T-cell (primary cell): Measurements from ENCODE around the gene SLC28A1. TPM values are rescaled to one million over a fixed set of nuclear protein-coding genes. Genes with fewer than 3 reads are reported as not detected.
"Not testable (repeated sequence)": the region's sequence is repeated elsewhere in the genome, so short reads cannot be mapped to it uniquely, and the experiment has no call there.

ENCODE experiments used
- ATAC-seq, 4 experiments: fragments of 200-7000 bp in 3 of 4; fragments of 150-1000 bp in 1 of 4; cut with Tn5 transposase; replicated peaks in 1 of 4; 1 replicate in 3 of 4; 2 replicates in 1 of 4; pipeline ENCODE4 v1.10.0; 2021; ENCODE audit warnings: moderate library complexity in 3 of 4, mild to moderate bottlenecking in 2 of 4, moderate number of reproducible peaks in 1 of 4
- CTCF ChIA-PET, 2 donors: fragments of 300-600 bp; sonication (Branson Sonifier 250); formaldehyde crosslinking; loops; one replicate each; lab custom pipeline; 2022; ENCODE audit warnings: antibody characterized with exemption in 2 of 2; lab: Charles Lee
- POLR2A ChIA-PET, 2 donors: fragments of 300-600 bp; sonication (Branson Sonifier 250); formaldehyde crosslinking; loops; one replicate each; lab custom pipeline; 2022; ENCODE audit warnings: antibody characterized with exemption in 2 of 2; lab: Charles Lee
- DNase-seq, 35 experiments: peaks; one replicate each; pipeline versions ENCODE4 v3.0.0 to v3.0.0-alpha.2; 2013 to 2023
- H3K27ac ChIP-seq: one replicate; pipeline ENCODE4 v1.5.1; 2013; ENCODE audit warnings: low read length
- H3K27me3 ChIP-seq, 2 experiments: replicated peaks in 1 of 2; 1 replicate in 1 of 2; 2 replicates in 1 of 2; pipeline versions ENCODE4 v1.6.1 to v1.7.0; 2013; ENCODE audit warnings: low read length in 1 of 2, mixed read lengths in 1 of 2; ENCODE audit not compliant: control insufficient read depth in 2 of 2, insufficient read depth in 2 of 2; ENCODE audit errors: extremely low read depth in 1 of 2
- H3K36me3 ChIP-seq, 2 donors: 1 replicate in 1 of 2; 2 replicates in 1 of 2; pipeline versions ENCODE4 v1.6.1 to v1.7.0; 2013; ENCODE audit warnings: low read length in 1 of 2; ENCODE audit not compliant: control insufficient read depth in 2 of 2, insufficient read depth in 1 of 2; ENCODE audit errors: extremely low read depth in 1 of 2
- H3K4me1 ChIP-seq, 2 experiments: 1 replicate in 1 of 2; 2 replicates in 1 of 2; pipeline versions ENCODE4 v1.6.1 to v1.7.0; 2013; ENCODE audit warnings: low read length in 2 of 2, mixed read lengths in 1 of 2; ENCODE audit not compliant: insufficient read depth in 2 of 2, control insufficient read depth in 1 of 2; ENCODE audit errors: extremely low read depth in 1 of 2
- H3K4me3 ChIP-seq, 2 donors: 1 replicate in 1 of 2; 2 replicates in 1 of 2; pipeline versions ENCODE4 v1.5.1 to v1.7.0; 2013; ENCODE audit warnings: mild to moderate bottlenecking in 2 of 2, low read length in 1 of 2, moderate library complexity in 1 of 2; ENCODE audit not compliant: control insufficient read depth in 1 of 2; ENCODE audit errors: extremely low read depth in 1 of 2
- H3K9me3 ChIP-seq: 2 replicates; pipeline ENCODE4 v1.7.0; 2013
- H3K27ac Mint-ChIP-seq, 2 donors: one replicate each; pipeline ENCODE4 v1.8.0; 2020 to 2021; ENCODE audit warnings: mild to moderate bottlenecking in 2 of 2, mixed read lengths in 2 of 2
- H3K27me3 Mint-ChIP-seq, 2 donors: one replicate each; pipeline ENCODE4 v1.8.0; 2021 to 2022; ENCODE audit warnings: mixed read lengths in 2 of 2
- H3K36me3 Mint-ChIP-seq: one replicate; pipeline ENCODE4 v1.8.0; 2021; ENCODE audit warnings: mixed read lengths
- H3K4me1 Mint-ChIP-seq, 3 donors: one replicate each; pipeline ENCODE4 v1.8.0; 2020 to 2022; ENCODE audit warnings: mixed read lengths in 3 of 3, mild to moderate bottlenecking in 1 of 3
- H3K4me3 Mint-ChIP-seq, 3 donors: one replicate each; pipeline ENCODE4 v1.8.0; 2020 to 2022; ENCODE audit warnings: mild to moderate bottlenecking in 3 of 3, mixed read lengths in 3 of 3, moderate library complexity in 3 of 3
- H3K9me3 Mint-ChIP-seq, 3 donors: one replicate each; pipeline ENCODE4 v1.8.0; 2020 to 2022; ENCODE audit warnings: mixed read lengths in 3 of 3
- WGBS: methylation state at CpG from one replicate; pipeline ENCODE4 v1.1.5; 2013; ENCODE audit warnings: missing lambda C conversion rate; ENCODE audit not compliant: insufficient coverage; 5-methylcytosine and 5-hydroxymethylcytosine counted together
- total RNA-seq, 35 experiments: library from RNA in 6 of 35; stranded (reverse) in 6 of 35; fragments of 120-200 nt in 1 of 35; gene quantifications; one replicate each; pipeline versions ENCODE4 v1.2.1 to v1.2.4 and lab custom pipeline; 2013 to 2026

SLC28A1 gene
- total RNA-seq, 5 donors from 2014 or later (not counting 1 experiment from before 2014, with no cell fraction given) = not detected

- 77% methylated on average over 12 of the region's 12 CpGs for WGBS
- peaks cover 2% of the 10 kb centered on the region for H3K36me3 Mint-ChIP-seq
- ChIA-PET CTCF (no interaction called here), POLR2A (no interaction called here)
- H3K4me3 Mint-ChIP-seq = no peak overlapping the region
- H3K4me1 Mint-ChIP-seq = no peaks in the 10 kb centered on the region
- H3K9me3 ChIP-seq = no peaks in the 10 kb centered on the region
- DNase-seq (no peak), ATAC-seq (no peak)
- peaks cover 0 to 12% of the 10 kb centered on the region in 2 donors for H3K27me3 Mint-ChIP-seq
- H3K4me3 ChIP-seq = no peak overlapping the region
- no peaks in the 10 kb centered on the region for H3K4me1 ChIP-seq
- peaks cover 0 to 7% of the 10 kb centered on the region in 2 experiments for H3K27me3 ChIP-seq
- H3K27ac Mint-ChIP-seq = no peak overlapping the region
- H3K27ac ChIP-seq = no peak overlapping the region
- no peaks in the 10 kb centered on the region for H3K36me3 ChIP-seq
- no peaks in the 10 kb centered on the region for H3K9me3 Mint-ChIP-seq
These were observed 43.6 kb upstream of the SLC28A1 start for GRCh38 chr15:84840741-84841429.

GRCh38 chr15:84842781-84843180 is 41.7 kb upstream of the SLC28A1 start:
- H3K4me1 Mint-ChIP-seq = no peaks in the 10 kb centered on the region
- no peak overlapping the region for H3K4me3 Mint-ChIP-seq
- no peaks in the 10 kb centered on the region for H3K4me1 ChIP-seq
- no peak for ATAC-seq
- DNase-seq = no peak
- 88% methylated on average over 1 of the region's 1 CpG for WGBS
- H3K36me3 Mint-ChIP-seq = peaks cover 12% of the 10 kb centered on the region
- no peaks in the 10 kb centered on the region for H3K36me3 ChIP-seq
- no peak overlapping the region for H3K27ac Mint-ChIP-seq
- peaks cover 5 to 12% (median 11%) of the 10 kb centered on the region in 3 donors for H3K9me3 Mint-ChIP-seq
- POLR2A ChIA-PET = no interaction called here
- no peaks in the 10 kb centered on the region for H3K9me3 ChIP-seq
- peaks cover 0 to 2% of the 10 kb centered on the region in 2 donors for H3K27me3 Mint-ChIP-seq
- H3K27me3 ChIP-seq = peaks cover 0 to 7% of the 10 kb centered on the region in 2 experiments
- no peak overlapping the region for H3K27ac ChIP-seq
- CTCF ChIA-PET = interaction anchor here in 1 of 2 donors (0.5 kb wide), 1 partner anchor 142 kb away, joined by 3 read pairs; no protein-coding TSS in a partner anchor
- H3K4me3 ChIP-seq = no peak overlapping the region

GRCh38 chr15:84844964-84845363 is 39.5 kb upstream of the SLC28A1 start:
- 60% methylated on average over 1 of the region's 2 CpGs for WGBS
- CTCF ChIA-PET = interaction anchor here (0.6 to 0.7 kb wide), 2 partner anchors 24 to 257 kb away, joined by 4 to 5 read pairs; no protein-coding TSS in a partner anchor
- DNase-seq (no peak), ATAC-seq (no peak)
- H3K4me1 ChIP-seq = no peaks in the 10 kb centered on the region
- H3K4me3 ChIP-seq = no peak overlapping the region
- H3K27me3 ChIP-seq = peaks cover 0 to 3% of the 10 kb centered on the region in 2 experiments
- H3K9me3 ChIP-seq = no peaks in the 10 kb centered on the region
- H3K9me3 Mint-ChIP-seq = peaks cover 5 to 16% (median 12%) of the 10 kb centered on the region in 3 donors
- H3K27ac ChIP-seq = no peak overlapping the region
- no peak overlapping the region for H3K4me3 Mint-ChIP-seq
- H3K4me1 Mint-ChIP-seq = no peaks in the 10 kb centered on the region
- no peaks in the 10 kb centered on the region for H3K36me3 ChIP-seq
- peaks cover 0 to 2% of the 10 kb centered on the region in 2 donors for H3K27me3 Mint-ChIP-seq
- no peak overlapping the region for H3K27ac Mint-ChIP-seq
- POLR2A ChIA-PET = interaction anchor here in 1 of 2 donors (0.6 kb wide), 2 partner anchors 722 to 1000 kb away, joined by 3 read pairs; no protein-coding TSS in a partner anchor
- peaks cover 12% of the 10 kb centered on the region for H3K36me3 Mint-ChIP-seq

GRCh38 chr15:84845631-84846030 is 38.8 kb upstream of the SLC28A1 start:
- H3K4me3 ChIP-seq, H3K4me3 Mint-ChIP-seq, H3K27ac ChIP-seq, H3K36me3 ChIP-seq, H3K4me1 Mint-ChIP-seq, H3K9me3 ChIP-seq, H3K27ac Mint-ChIP-seq, ATAC-seq, H3K4me1 ChIP-seq, H3K27me3 ChIP-seq, H3K27me3 Mint-ChIP-seq, POLR2A ChIA-PET: not testable (repeated sequence)
- WGBS = 73% methylated on average over 4 of the region's 7 CpGs
- peak in 24 of 35 experiments; percentile 4 to 43 (median 20) for DNase-seq
- Mint-ChIP-seq H3K9me3 (peaks cover 5 to 16% (median 12%) of the 10 kb centered on the region in 3 donors), H3K36me3 (peaks cover 12% of the 10 kb centered on the region)
- CTCF ChIA-PET = interaction anchor here in 1 of 2 donors (0.7 kb wide), 1 partner anchor 25 kb away, joined by 4 read pairs; no protein-coding TSS in a partner anchor

- Histone ChIP-seq H3K4me1 (no peaks in the 10 kb centered on the region), H3K9me3 (no peaks in the 10 kb centered on the region), H3K27me3 (peaks cover 0 to 3% of the 10 kb centered on the region in 2 experiments), H3K4me3 (no peak overlapping the region), H3K36me3 (no peaks in the 10 kb centered on the region), H3K27ac (no peak overlapping the region)
- H3K9me3 Mint-ChIP-seq = peaks cover 5 to 16% (median 12%) of the 10 kb centered on the region in 3 donors
- no peaks in the 10 kb centered on the region for H3K4me1 Mint-ChIP-seq
- H3K4me3 Mint-ChIP-seq = no peak overlapping the region
- ChIA-PET POLR2A (no interaction called here), CTCF (no interaction called here)
- no CpG with 5 or more reads among the region's 1 CpG for WGBS
- peaks cover 0 to 2% of the 10 kb centered on the region in 2 donors for H3K27me3 Mint-ChIP-seq
- no peak for ATAC-seq
- H3K27ac Mint-ChIP-seq = no peak overlapping the region
- peaks cover 12% of the 10 kb centered on the region for H3K36me3 Mint-ChIP-seq
- no peak for DNase-seq
These were observed 38.2 kb upstream of the SLC28A1 start for GRCh38 chr15:84846269-84846668.

- Histone ChIP-seq H3K9me3 (no peaks in the 10 kb centered on the region), H3K27ac (no peak overlapping the region), H3K27me3 (peaks cover 0 to under 1% of the 10 kb centered on the region in 2 experiments), H3K4me3 (no peak overlapping the region), H3K4me1 (no peaks in the 10 kb centered on the region), H3K36me3 (no peaks in the 10 kb centered on the region)
- Mint-ChIP-seq H3K4me1 (no peaks in the 10 kb centered on the region), H3K4me3 (no peak overlapping the region), H3K27me3 (no peaks in the 10 kb centered on the region), H3K36me3 (peaks cover 10% of the 10 kb centered on the region), H3K9me3 (peaks cover 5 to 16% (median 12%) of the 10 kb centered on the region in 3 donors), H3K27ac (no peak overlapping the region)
- CTCF ChIA-PET = no interaction called here
- POLR2A ChIA-PET = no interaction called here
- ATAC-seq (no peak), DNase-seq (no peak)
These were observed 37.1 kb upstream of the SLC28A1 start for GRCh38 chr15:84847382-84847781.
